Measurements from ENCODE around the gene VTN.

GRCh38 chr17:28395968-28396367 is 25.9 kb upstream of the VTN start:
- TF ChIP-seq EZH2 (IDR thresholded peaks at IDR 0.05) (no peak), POLR2AphosphoS5 (IDR thresholded peaks at IDR 0.05; ENCODE audit: borderline replicate concordance, low read depth, low read length) (no peak)

Data from SK-N-MC (cell line).